Type B pancreatic cell (in vitro differentiated cells): ENCODE results near the gene RPA1. TPM values are rescaled to one million over a fixed set of nuclear protein-coding genes. Genes with fewer than 3 reads are reported as not detected.
"Not testable (repeated sequence)": the region's sequence is repeated elsewhere in the genome, so short reads cannot be mapped to it uniquely, and the experiment has no call there.

Experiments used
- DNase-seq: peaks from one replicate; pipeline ENCODE4 v3.0.0; 2021; ENCODE audit warnings: mixed read lengths; ENCODE audit not compliant: unreplicated experiment; ENCODE audit errors: extremely low spot score
- H3K27ac Mint-ChIP-seq: 2 replicates; pipeline ENCODE4 v1.8.0; 2021; ENCODE audit warnings: mild to moderate bottlenecking, mixed read lengths
- H3K27me3 Mint-ChIP-seq: 2 replicates; pipeline ENCODE4 v1.8.0; 2021; ENCODE audit warnings: mixed read lengths
- H3K36me3 Mint-ChIP-seq: 2 replicates; pipeline ENCODE4 v1.8.0; 2021; ENCODE audit warnings: mixed read lengths
- H3K4me1 Mint-ChIP-seq: one replicate; pipeline ENCODE4 v1.8.0; 2021; ENCODE audit warnings: mixed read lengths; ENCODE audit not compliant: unreplicated experiment
- H3K4me3 Mint-ChIP-seq: 2 replicates; pipeline ENCODE4 v1.8.0; 2021; ENCODE audit warnings: mild to moderate bottlenecking, mixed read lengths
- H3K9me3 Mint-ChIP-seq: 2 replicates; pipeline ENCODE4 v1.8.0; 2021; ENCODE audit warnings: mixed read lengths
- CTCF ChIP-seq: fragments of 200-600 bp; sonication (generic); conservative IDR thresholded peaks from 2 replicates; pipeline ENCODE4 v1.5.0; 2021; ENCODE audit warnings: antibody characterized with exemption, mild to moderate bottlenecking
- total RNA-seq: library from RNA; stranded (reverse); gene quantifications from 2 replicates; pipeline ENCODE4 v1.2.1, GENCODE V29; 2021; ENCODE audit warnings: low replicate concordance

RPA1 gene
- total RNA-seq, 1 donor from 2014 or later: 129 TPM

- no peaks in the 10 kb centered on the region for H3K27me3 Mint-ChIP-seq
- TF ChIP-seq CTCF: no peak
- no peak for DNase-seq
- peaks cover 2% of the 10 kb centered on the region for H3K9me3 Mint-ChIP-seq
- no peak overlapping the region for H3K27ac Mint-ChIP-seq
- H3K4me1 Mint-ChIP-seq: no peaks in the 10 kb centered on the region
- no peak overlapping the region for H3K4me3 Mint-ChIP-seq
- H3K36me3 Mint-ChIP-seq: peaks cover 17% of the 10 kb centered on the region
Observed at GRCh38 chr17:1890758-1891450, 61.1 kb downstream of the RPA1 start.

DNA sequence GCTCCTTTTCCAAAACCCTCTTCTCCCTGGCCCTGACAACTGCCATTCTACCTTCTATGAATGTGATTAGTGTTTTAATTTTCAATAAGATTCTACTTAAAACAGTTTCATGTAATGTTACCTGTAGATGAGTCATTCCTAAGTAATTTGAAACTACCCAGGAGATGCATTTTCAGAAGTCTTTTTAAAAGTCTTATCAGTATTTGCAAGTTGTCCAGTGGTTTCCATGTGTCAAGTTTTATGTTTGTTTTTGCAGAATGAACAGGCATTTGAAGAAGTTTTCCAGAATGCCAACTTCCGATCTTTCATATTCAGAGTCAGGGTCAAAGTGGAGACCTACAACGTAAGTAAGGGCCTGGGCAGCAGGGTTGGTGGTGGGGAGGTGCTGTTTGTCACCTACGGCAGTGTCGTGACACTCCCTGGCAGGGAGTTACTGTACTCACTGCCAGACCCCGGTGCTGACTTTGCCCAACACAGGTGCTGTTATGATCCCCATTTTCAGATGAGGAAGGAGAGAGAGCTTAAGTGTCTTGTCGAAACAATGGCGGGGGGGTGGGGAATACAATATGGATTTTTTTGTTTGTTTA, 65.0 kb downstream of the RPA1 start:
- no peak overlapping the region for H3K4me3 Mint-ChIP-seq
- H3K4me1 Mint-ChIP-seq: no peaks in the 10 kb centered on the region
- peaks cover 20% of the 10 kb centered on the region for H3K36me3 Mint-ChIP-seq
- DNase-seq: no peak
- H3K9me3 Mint-ChIP-seq: no peaks in the 10 kb centered on the region
- TF ChIP-seq CTCF: no peak
- H3K27me3 Mint-ChIP-seq: no peaks in the 10 kb centered on the region
- H3K27ac Mint-ChIP-seq: no peak overlapping the region

- H3K36me3 Mint-ChIP-seq: peaks cover 20% of the 10 kb centered on the region
- not testable (repeated sequence) for H3K27ac Mint-ChIP-seq, DNase-seq, H3K27me3 Mint-ChIP-seq, H3K9me3 Mint-ChIP-seq, H3K4me1 Mint-ChIP-seq, H3K4me3 Mint-ChIP-seq
Observed at GRCh38 chr17:1895479-1895878, 65.7 kb downstream of the RPA1 start.

- H3K27ac Mint-ChIP-seq: no peak overlapping the region
- H3K36me3 Mint-ChIP-seq: peaks cover 16% of the 10 kb centered on the region
- H3K9me3 Mint-ChIP-seq: no peaks in the 10 kb centered on the region
- H3K4me3 Mint-ChIP-seq: no peak overlapping the region
- no peaks in the 10 kb centered on the region for H3K27me3 Mint-ChIP-seq
- no peak for DNase-seq
- no peak for TF ChIP-seq CTCF
- H3K4me1 Mint-ChIP-seq: no peaks in the 10 kb centered on the region
Observed at GRCh38 chr17:1896243-1897104, 66.7 kb downstream of the RPA1 start.

GRCh38 chr17:1897105-1897656, 67.4 kb downstream of the RPA1 start:
- TF ChIP-seq CTCF: no peak
- Mint-ChIP-seq H3K4me3 (no peak overlapping the region), H3K36me3 (peaks cover 16% of the 10 kb centered on the region), H3K4me1 (no peaks in the 10 kb centered on the region), H3K27me3 (no peaks in the 10 kb centered on the region), H3K9me3 (no peaks in the 10 kb centered on the region), H3K27ac (no peak overlapping the region)
- DNase-seq: no peak
